Measurements from ENCODE around the gene ZNF595.
"Not testable (repeated sequence)": the region's sequence is repeated elsewhere in the genome, so short reads cannot be mapped to it uniquely, and the experiment has no call there.

DNA sequence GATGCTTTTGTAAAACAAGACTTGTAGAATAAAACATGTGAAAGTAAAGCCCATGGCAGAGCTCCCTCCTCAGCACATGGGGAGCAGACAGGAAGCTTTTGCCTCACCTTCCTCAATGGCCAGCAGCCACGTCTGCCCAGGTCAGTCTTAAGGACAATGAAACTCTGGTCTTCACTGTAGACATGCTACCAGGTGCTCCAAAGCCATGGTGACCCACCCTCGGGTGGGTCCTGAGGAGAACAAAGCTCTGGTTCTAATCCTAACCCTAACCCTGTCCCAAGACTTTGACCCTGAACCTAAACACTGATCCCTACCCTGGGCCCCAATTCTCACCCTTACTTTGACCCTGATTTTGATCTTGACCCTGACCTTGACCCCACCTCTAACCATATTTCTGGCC, 30.2 kb upstream of the ZNF595 start:
- TF ChIP-seq EZH2phosphoT487 (IDR thresholded peaks at IDR 0.05; ENCODE audit: borderline replicate concordance, low read length): not testable (repeated sequence)
- TF ChIP-seq, protein P1, sequence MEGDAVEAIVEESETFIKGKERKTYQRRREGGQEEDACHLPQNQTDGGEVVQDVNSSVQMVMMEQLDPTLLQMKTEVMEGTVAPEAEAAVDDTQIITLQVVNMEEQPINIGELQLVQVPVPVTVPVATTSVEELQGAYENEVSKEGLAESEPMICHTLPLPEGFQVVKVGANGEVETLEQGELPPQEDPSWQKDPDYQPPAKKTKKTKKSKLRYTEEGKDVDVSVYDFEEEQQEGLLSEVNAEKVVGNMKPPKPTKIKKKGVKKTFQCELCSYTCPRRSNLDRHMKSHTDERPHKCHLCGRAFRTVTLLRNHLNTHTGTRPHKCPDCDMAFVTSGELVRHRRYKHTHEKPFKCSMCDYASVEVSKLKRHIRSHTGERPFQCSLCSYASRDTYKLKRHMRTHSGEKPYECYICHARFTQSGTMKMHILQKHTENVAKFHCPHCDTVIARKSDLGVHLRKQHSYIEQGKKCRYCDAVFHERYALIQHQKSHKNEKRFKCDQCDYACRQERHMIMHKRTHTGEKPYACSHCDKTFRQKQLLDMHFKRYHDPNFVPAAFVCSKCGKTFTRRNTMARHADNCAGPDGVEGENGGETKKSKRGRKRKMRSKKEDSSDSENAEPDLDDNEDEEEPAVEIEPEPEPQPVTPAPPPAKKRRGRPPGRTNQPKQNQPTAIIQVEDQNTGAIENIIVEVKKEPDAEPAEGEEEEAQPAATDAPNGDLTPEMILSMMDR (IDR thresholded peaks at IDR 0.05; ENCODE audit: low read depth, low read length, poor library complexity, severe bottlenecking): not testable (repeated sequence)
